GM21723 (cell line): Measurements from ENCODE around the gene ZFP64.
A peak's percentile ranks its signal among the peaks of the same experiment; 100 is the strongest.
"Not testable (repeated sequence)": the region's sequence is repeated elsewhere in the genome, so short reads cannot be mapped to it uniquely, and the experiment has no call there.

Source experiments
- ATAC-seq: cut with Tn5 transposase; IDR thresholded peaks from one replicate; pipeline ENCODE4 v1.9.1; 2021; ENCODE audit warnings: mild to moderate bottlenecking, moderate library complexity; ENCODE audit not compliant: unreplicated experiment

Gene ZFP64

DNA sequence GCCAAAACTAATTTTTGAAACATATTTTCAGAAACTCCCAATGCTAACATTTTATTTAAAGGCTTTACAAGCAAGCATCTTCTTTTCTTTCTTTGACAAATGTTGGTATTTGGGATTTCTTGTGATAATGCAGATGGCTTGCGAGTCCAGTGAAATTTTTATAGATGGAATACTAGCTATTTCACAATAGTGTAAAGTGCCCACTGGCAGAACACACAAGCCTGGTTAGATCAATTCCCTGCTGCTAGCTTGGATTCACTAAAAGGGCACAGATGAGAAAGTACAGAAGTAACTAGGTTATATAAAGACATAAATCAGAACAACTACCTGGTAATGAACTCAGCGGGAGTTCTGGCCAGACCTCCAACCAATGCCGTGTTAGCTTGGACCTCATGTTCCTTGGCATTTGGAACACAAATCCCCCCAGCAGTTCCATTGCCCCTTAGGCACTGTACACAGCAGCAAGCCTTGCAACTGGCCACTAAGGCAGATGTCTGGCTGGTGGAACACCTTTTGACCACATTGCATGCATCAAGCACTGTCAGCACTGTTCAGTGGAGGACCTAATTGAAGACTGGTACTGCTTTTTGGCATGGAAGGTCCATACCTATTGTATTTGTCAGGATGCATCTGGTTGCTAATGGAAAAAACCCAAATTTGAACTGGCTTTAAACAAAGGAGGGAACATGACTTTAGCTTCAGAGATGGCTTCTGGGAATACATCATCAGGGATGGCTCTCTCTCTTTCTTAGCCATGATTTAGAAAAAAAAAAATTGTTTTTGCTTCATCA is 15.6 kb upstream of the ZFP64 start:
- no peak for ATAC-seq

DNA sequence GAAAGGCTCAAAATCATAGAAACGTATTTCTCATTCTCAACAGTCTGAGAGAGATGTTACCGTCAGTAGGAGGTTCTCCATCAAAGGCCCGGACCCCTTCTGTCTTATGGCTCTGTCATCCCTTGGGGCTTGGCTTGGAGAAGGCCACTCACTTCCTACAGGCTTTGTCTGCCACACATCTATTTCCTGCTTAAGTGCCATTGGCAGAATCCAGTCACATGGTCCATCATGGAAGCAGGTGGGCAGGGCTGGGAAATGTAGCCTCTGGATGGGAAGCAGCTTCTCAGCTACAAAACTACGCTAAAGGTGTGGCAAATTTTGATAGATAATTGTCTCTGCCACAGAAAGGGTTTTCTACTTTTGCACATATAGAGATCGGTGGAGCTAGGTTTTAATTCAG is 12.6 kb upstream of the ZFP64 start:
- ATAC-seq: no peak

DNA sequence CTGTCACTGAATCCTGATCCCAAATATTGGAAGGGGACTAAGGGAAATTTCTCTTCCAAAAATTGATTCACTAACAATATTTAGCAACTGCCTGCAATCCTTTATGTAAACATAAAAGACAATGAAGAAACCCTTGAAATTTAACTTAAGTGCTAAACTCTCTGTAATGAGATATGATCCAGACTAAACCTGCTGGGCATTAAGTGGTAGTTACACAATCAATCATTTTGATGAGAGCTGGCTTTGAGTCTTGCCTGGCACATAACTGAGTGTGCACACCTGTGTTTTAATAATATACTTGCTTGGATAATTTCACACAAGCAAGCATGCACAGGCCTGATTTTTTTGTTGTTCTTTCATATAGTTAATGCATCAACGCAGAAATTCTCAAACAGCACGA is 9.8 kb upstream of the ZFP64 start:
- no peak for ATAC-seq

DNA sequence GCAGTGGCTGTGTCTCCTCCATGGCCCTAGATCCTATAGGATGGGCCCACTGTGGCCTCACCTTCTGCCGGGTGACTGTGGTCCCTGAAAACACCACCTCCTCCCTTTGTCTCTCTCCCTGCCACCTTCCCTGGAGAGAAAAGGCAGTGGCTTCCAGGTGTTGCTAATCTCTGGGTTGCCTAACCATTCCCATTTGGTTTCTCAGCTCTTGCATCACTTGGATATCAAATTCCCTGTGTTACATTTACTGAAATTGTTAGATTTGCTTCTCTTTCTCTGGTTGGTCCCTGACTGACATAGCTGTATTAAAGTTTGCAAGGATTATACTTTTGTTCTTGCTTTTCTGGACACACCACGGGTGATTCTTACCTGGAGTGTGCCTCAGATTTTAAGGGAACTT is 9.3 kb upstream of the ZFP64 start:
- no peak for ATAC-seq

- no peak for ATAC-seq
Measured at GRCh38 chr20:52196845-52197244, 5.3 kb upstream of the ZFP64 start.

DNA sequence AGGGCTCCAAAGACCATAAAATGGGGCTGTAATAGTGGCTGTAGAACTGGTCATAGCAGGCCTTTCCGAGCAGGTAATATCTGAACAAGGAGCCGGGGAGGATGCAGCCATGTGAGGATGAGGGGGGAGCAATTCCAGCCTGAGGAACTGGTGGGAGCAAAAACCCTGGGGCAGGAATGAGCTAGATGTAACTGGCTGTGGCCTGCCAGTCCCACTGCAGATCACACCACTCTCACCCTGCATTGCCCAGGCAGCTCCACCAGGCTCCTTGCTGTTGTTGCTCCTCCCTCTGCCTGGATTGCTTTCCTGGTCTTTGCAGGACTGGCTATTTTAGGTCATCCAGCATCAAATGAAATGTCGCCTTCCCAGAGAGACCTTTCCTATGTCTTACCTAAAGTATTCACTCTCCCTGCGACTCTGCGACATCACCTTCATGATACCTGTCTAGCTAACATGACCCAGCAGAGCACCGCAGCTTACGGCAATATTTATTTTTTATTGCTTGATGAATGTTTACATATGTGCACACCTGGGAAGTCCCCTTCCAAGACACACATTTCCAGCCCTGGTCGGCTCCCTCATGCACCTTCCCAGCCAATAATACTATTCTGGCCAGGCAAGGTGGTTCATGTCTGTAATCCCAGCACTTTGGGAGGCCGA is 2.4 kb upstream of the ZFP64 start:
- ATAC-seq: no peak

GRCh38 chr20:52193133-52193532 is 1.6 kb upstream of the ZFP64 start:
- ATAC-seq: no peak

GRCh38 chr20:52192719-52193007 is 1.1 kb upstream of the ZFP64 start:
- ATAC-seq: not testable (repeated sequence)

GRCh38 chr20:52191916-52192718 is 538 bp upstream of the ZFP64 start:
- peak; percentile 60 for ATAC-seq

DNA sequence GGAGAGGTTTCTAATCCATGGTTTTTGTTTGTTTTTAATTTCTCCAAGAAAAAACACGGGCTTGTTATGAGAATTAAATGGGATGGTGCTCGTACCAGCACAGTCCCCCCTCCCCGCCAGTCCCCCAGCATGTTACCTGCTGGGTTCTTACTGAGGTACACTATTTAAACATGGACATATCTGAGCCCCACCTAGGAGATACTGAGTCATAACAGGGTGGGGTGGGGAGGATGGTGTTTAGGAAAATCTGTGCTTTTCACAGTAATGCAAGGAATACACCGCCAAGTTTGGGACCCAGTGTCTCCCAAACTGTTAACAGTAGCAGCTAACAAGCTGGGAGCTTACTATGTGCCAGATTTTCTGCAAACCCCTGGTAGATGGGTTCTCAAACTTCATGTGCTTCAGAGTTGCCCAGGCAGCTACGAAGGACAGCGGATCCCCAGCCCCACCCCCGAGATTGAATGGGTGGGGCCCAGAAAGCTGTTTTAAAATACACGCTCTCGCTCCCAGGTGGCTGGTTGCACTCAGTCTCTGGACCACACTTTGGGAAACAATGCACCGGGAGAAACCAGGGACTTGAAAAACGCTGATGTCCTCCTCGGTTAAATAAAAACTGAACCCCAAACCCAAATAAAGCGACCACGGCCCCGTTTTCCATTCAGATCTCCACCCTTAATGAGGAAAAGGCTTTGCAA is 995 bp downstream of the ZFP64 start:
- ATAC-seq: peak; percentile 45

GRCh38 chr20:52181766-52182165 is 9.8 kb downstream of the ZFP64 start:
- ATAC-seq: no peak

DNA sequence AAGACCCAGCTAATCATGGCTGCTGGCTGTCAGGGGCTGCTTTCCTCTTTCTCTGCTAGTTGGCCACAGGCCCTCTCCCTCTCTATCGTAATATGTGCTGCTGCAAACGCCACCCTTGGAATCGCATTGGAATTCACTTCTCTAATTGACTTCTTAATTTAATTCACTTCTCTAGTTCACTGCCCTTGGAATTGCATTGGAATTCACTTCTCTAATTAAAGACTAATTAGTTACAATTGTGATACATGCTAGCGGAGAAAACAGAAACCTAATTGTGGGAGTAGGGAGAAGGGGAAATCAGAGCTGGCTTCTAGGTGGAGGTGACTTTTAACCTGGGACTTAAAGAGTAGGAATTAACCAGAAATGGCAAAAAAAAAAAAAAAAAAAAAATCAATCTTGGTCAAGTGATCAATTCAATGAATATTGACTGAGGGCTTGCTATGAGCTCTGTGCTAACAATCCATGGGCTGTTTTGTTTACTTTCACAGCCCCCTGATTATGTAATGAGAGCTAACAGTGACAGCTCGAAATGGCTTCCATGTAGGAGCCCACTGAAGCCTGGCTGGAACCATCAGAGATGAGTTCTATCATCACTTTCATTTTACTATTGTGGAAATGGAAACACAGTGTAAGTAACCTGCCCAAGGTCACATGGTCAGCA is 11.3 kb downstream of the ZFP64 start:
- ATAC-seq: no peak

DNA sequence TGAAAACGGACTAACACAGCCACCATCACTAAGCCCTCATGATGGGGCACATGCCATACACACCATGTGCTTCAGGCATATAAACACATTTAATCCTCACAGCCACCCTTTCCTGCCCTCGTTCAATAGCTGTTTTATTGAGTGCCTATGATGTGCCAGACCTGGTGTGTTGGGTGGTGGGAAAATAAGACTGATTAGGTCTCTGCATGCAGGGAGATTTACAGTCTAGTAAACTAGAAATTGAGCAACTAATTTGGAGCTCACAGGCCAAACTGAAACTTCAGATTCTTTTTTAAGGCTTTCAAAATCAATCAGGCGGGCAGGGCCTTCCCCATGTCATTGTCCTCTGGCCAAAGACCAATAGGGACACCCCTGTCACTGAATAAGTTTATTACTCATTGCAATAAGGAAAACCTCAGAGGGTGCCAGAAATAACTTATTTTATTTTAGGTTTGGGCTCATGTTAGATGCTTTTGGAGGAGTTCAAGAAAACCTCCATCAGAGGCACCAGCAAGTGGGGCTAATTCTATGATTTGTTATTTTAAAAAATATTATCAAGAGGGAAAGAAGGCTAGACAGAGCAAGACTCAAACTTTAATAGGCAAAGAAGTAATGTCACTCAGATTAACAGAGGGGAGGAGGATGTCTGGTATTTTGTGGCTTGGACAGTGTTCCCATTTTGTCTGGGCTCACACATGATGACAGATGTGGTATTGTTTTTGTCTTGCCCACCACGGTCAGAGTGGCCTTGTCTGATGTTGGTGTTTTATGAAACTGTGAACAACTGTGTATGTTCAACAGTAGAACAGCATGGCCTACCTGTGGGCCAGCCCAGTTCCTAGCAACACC is 12.0 kb downstream of the ZFP64 start:
- ATAC-seq: peak; percentile 92

DNA sequence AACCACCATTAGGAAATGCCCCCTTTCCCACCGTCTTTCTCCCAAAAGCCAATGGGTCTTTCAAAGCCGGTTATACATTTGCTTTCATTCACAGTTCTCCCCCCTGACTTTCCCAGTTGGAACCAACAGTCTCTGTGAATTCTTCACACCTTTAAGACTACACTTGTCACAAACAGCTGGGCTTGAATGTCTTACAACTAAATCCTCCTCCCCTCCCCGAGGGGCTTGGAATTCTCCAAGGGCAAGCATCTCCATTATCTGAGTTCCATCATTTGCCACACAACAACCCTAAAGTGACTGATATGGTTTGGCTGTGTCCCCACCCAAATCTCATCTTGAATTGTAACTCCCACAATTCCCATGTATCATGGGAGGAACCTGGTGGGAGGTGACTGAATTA is 12.9 kb downstream of the ZFP64 start:
- ATAC-seq: no peak

DNA sequence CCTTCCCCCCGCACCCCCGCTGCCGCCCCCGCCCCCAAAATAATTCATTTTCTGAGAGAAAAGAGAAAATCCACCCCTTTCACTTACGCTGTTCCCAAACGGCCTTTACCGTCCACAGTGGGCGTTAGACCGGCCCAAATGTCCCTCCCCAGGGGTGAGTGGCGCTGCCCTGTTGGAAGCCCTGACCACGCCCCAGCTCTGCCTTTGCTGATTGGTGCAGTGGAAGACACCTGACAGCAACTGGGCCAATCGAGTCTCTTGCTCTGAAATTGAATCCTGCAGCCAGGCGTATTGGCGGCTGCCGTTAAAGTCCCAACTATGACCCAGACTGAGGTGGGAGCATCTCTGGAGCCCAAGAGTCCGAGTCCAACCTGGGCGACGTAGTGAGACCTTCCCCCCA is 15.7 kb downstream of the ZFP64 start:
- ATAC-seq: no peak

- ATAC-seq: peak; percentile 93
Measured at GRCh38 chr20:52172392-52173047, 19.1 kb downstream of the ZFP64 start.

- no peak for ATAC-seq
Measured at GRCh38 chr20:52171025-52171424, 20.6 kb downstream of the ZFP64 start.

GRCh38 chr20:52168116-52168515 is 23.5 kb downstream of the ZFP64 start:
- ATAC-seq: no peak

- no peak for ATAC-seq
Measured at GRCh38 chr20:52167232-52167840, 24.2 kb downstream of the ZFP64 start.
